Ishikawa (cell line): ENCODE results near the gene LLGL1.
A peak's percentile ranks its signal among the peaks of the same experiment; 100 is the strongest.

Experiments
- CEBPB ChIP-seq: IDR thresholded peaks from 2 replicates; pipeline ENCODE4 v1.6.1; 2012
- EP300 ChIP-seq: IDR thresholded peaks from 2 replicates; pipeline ENCODE4 v1.6.1; 2012; ENCODE audit warnings: borderline replicate concordance
- MAX ChIP-seq: IDR thresholded peaks from 2 replicates; pipeline ENCODE4 v1.6.1; 2012
- RAD21 ChIP-seq: IDR thresholded peaks from 2 replicates; pipeline ENCODE4 v1.6.1; 2012; ENCODE audit warnings: low read depth
- REST ChIP-seq: IDR thresholded peaks from 2 replicates; pipeline ENCODE4 v1.6.1; 2012; ENCODE audit warnings: low read depth, mild to moderate bottlenecking
- TAF1 ChIP-seq: IDR thresholded peaks from 2 replicates; pipeline ENCODE4 v1.6.1; 2012; ENCODE audit warnings: low read depth, mild to moderate bottlenecking

GRCh38 chr17:18258356-18259038, 33.1 kb downstream of the LLGL1 start, which contains the start of gene FLII:
- no peak for TF ChIP-seq EP300
- TF ChIP-seq REST = no peak
- TF ChIP-seq RAD21 = no peak
- peak; percentile 47; the same call in 1 of the 2 replicates for TF ChIP-seq TAF1
- peak; percentile 66 for TF ChIP-seq MAX
- no peak for TF ChIP-seq CEBPB
